Activated gamma-delta T cell (primary cell): Measurements from ENCODE around the gene ARHGEF11.

Experiments
- DNase-seq: peaks from one replicate; lab custom pipeline; 2025; lab: John Stamatoyannopoulos, UW

The ARHGEF11 gene

GRCh38 chr1:157001304-157001703 lies 44.2 kb downstream of the ARHGEF11 start:
- DNase-seq, result no peak

- DNase-seq, result no peak
Measured at GRCh38 chr1:157000686-157001085, 44.9 kb downstream of the ARHGEF11 start.

- DNase-seq, result no peak
Measured at GRCh38 chr1:156999596-157000320, 45.8 kb downstream of the ARHGEF11 start.

GRCh38 chr1:156998840-156999500 lies 46.6 kb downstream of the ARHGEF11 start:
- DNase-seq, result no peak

GRCh38 chr1:156998301-156998700 lies 47.2 kb downstream of the ARHGEF11 start:
- no peak for DNase-seq

GRCh38 chr1:156995412-156995811 lies 50.1 kb downstream of the ARHGEF11 start:
- DNase-seq, result no peak

GRCh38 chr1:156994277-156994676 lies 51.3 kb downstream of the ARHGEF11 start:
- DNase-seq, result no peak

GRCh38 chr1:156993426-156994147 lies 52.0 kb downstream of the ARHGEF11 start:
- no peak for DNase-seq

GRCh38 chr1:156992215-156992614 lies 53.3 kb downstream of the ARHGEF11 start:
- no peak for DNase-seq

- DNase-seq, result no peak
Measured at GRCh38 chr1:156987715-156988114, 57.8 kb downstream of the ARHGEF11 start.

- no peak for DNase-seq
Measured at GRCh38 chr1:156980551-156980950, 65.0 kb downstream of the ARHGEF11 start.

- no peak for DNase-seq
Measured at GRCh38 chr1:156975084-156975483, 70.5 kb downstream of the ARHGEF11 start.

- DNase-seq, result no peak
Measured at GRCh38 chr1:156973417-156973816, 72.1 kb downstream of the ARHGEF11 start.

- no peak for DNase-seq
Measured at GRCh38 chr1:156970017-156970416, 75.5 kb downstream of the ARHGEF11 start.

GRCh38 chr1:156969496-156969895 lies 76.0 kb downstream of the ARHGEF11 start:
- no peak for DNase-seq

- DNase-seq, result no peak
Measured at GRCh38 chr1:156964441-156964840, 81.1 kb downstream of the ARHGEF11 start.

- DNase-seq, result no peak
Measured at GRCh38 chr1:156963621-156964020, 81.9 kb downstream of the ARHGEF11 start.

GRCh38 chr1:156961709-156962108 lies 83.8 kb downstream of the ARHGEF11 start:
- no peak for DNase-seq

- DNase-seq, result no peak
Measured at GRCh38 chr1:156959925-156960324, 85.6 kb downstream of the ARHGEF11 start.

- no peak for DNase-seq
Measured at GRCh38 chr1:156959414-156959813, 86.1 kb downstream of the ARHGEF11 start.

- DNase-seq, result no peak
Measured at GRCh38 chr1:156958247-156958714, 87.3 kb downstream of the ARHGEF11 start.

GRCh38 chr1:156957634-156958033 lies 87.9 kb downstream of the ARHGEF11 start:
- DNase-seq, result no peak

- no peak for DNase-seq
Measured at GRCh38 chr1:156956333-156956732, 89.2 kb downstream of the ARHGEF11 start.
